ENCODE data around the gene DNAJC30. TPM values are rescaled to one million over a fixed set of nuclear protein-coding genes. Genes with fewer than 3 reads are reported as not detected.
A peak's percentile ranks its signal among the peaks of the same experiment; 100 is the strongest.

The DNAJC30 gene
- total RNA-seq, 1 donor from 2014 or later: 8.4 TPM

DNA sequence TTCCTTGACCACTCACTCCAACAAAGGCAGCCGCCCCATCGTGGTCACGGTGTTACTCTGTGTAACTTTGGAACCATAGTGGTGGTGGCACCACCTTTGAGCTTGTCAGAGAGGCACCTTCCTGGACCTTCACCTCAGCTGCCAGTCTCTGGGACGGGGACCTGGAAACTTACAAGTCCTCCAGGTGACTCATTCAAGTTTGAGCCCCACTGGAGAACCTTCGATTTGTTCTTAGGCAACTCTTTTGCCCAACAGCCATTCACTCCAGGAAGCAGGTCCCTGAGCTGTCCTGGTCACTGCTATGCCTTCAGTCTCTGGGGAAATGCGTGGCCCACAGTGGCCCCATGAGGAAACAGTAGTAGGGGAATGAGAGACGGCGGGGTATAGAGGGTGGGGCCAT is 19.0 kb upstream of the DNAJC30 start:
- Mint-ChIP-seq H3K4me3 (ENCODE audit: unreplicated experiment) (no peak overlapping the region), H3K9me3 (ENCODE audit: unreplicated experiment) (peaks cover 8% of the 10 kb centered on the region), H3K27ac (ENCODE audit: unreplicated experiment) (peak overlapping the region; percentile 38), H3K27me3 (ENCODE audit: unreplicated experiment) (peaks cover 6% of the 10 kb centered on the region), H3K4me1 (ENCODE audit: low read depth, unreplicated experiment) (peaks cover 28% of the 10 kb centered on the region), H3K36me3 (ENCODE audit: unreplicated experiment) (no peaks in the 10 kb centered on the region)
- TF ChIP-seq, protein P1, sequence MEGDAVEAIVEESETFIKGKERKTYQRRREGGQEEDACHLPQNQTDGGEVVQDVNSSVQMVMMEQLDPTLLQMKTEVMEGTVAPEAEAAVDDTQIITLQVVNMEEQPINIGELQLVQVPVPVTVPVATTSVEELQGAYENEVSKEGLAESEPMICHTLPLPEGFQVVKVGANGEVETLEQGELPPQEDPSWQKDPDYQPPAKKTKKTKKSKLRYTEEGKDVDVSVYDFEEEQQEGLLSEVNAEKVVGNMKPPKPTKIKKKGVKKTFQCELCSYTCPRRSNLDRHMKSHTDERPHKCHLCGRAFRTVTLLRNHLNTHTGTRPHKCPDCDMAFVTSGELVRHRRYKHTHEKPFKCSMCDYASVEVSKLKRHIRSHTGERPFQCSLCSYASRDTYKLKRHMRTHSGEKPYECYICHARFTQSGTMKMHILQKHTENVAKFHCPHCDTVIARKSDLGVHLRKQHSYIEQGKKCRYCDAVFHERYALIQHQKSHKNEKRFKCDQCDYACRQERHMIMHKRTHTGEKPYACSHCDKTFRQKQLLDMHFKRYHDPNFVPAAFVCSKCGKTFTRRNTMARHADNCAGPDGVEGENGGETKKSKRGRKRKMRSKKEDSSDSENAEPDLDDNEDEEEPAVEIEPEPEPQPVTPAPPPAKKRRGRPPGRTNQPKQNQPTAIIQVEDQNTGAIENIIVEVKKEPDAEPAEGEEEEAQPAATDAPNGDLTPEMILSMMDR (IDR thresholded peaks at IDR 0.05; ENCODE audit: partially characterized antibody, unreplicated experiment): no peak
- DNase-seq: no peak

DNA sequence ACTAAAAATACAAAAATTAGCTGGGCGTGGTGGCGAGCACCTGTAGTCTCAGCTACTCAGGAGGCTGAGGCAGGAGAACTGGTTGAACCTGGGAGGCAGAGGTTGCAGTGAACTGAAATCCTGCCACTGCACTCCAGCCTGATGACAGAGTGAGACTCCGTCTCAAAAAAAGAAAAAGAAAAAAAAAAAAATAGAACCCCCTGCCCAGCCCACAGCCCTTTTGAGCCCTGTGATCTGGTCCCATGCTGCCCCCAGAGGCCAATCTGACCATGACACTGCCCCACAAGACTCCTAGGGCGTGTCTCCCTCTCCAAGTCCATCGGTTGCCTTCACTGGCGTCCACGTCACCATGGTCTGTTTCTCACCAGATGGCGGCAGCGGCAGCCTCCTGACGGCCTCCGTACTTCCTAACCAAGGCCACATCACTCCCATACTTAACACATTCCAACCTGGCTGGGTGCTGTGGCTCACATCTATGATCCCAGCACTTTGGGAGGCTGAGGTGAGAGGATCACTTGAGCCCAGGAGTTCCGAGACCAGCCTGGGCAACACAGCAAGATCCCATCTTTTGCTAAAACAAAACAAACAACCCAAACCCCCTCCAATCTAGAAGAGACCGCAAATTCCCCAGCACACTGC is 18.2 kb upstream of the DNAJC30 start:
- TF ChIP-seq, protein P1 (IDR thresholded peaks at IDR 0.05; ENCODE audit: partially characterized antibody, unreplicated experiment): peak; percentile 77
- Mint-ChIP-seq H3K4me3 (ENCODE audit: unreplicated experiment) (no peak overlapping the region), H3K4me1 (ENCODE audit: low read depth, unreplicated experiment) (peaks cover 26% of the 10 kb centered on the region), H3K36me3 (ENCODE audit: unreplicated experiment) (no peaks in the 10 kb centered on the region), H3K27ac (ENCODE audit: unreplicated experiment) (no peak overlapping the region), H3K27me3 (ENCODE audit: unreplicated experiment) (peaks cover 6% of the 10 kb centered on the region), H3K9me3 (ENCODE audit: unreplicated experiment) (peaks cover 8% of the 10 kb centered on the region)
- DNase-seq: peak; percentile 78

DNA sequence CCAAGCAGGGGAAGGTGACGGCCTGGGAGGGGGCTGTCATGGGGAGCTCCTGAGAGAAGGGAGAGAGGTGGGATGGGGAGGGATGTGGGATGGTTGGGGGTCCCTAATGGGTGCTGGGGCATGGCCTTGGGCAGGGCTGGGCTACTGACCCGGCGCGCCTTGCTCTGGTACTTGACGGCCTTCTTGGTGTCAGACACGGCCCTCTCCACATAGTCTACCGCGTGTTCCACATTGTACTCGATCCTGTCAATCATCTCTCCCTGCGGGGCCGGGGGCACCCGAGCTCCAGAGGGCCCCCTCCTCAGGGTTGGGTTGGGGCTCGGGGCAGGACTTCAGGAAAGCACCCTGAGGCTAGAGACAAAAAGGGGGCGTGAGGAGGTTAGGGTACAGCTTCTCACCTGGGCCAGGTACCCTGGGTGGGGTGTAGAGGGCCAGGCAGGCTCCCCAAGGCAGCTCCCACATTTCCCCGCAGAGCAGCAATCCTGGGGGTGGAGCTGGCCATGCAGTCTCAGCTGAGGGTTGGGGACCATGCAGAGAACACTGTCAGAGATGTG is 17.4 kb upstream of the DNAJC30 start:
- Mint-ChIP-seq H3K27ac (ENCODE audit: unreplicated experiment) (no peak overlapping the region), H3K27me3 (ENCODE audit: unreplicated experiment) (peaks cover 6% of the 10 kb centered on the region), H3K36me3 (ENCODE audit: unreplicated experiment) (peaks cover under 1% of the 10 kb centered on the region), H3K9me3 (ENCODE audit: unreplicated experiment) (peaks cover 8% of the 10 kb centered on the region), H3K4me1 (ENCODE audit: low read depth, unreplicated experiment) (peaks cover 26% of the 10 kb centered on the region), H3K4me3 (ENCODE audit: unreplicated experiment) (no peak overlapping the region)
- TF ChIP-seq, protein P1 (IDR thresholded peaks at IDR 0.05; ENCODE audit: partially characterized antibody, unreplicated experiment): no peak
- DNase-seq: no peak

DNA sequence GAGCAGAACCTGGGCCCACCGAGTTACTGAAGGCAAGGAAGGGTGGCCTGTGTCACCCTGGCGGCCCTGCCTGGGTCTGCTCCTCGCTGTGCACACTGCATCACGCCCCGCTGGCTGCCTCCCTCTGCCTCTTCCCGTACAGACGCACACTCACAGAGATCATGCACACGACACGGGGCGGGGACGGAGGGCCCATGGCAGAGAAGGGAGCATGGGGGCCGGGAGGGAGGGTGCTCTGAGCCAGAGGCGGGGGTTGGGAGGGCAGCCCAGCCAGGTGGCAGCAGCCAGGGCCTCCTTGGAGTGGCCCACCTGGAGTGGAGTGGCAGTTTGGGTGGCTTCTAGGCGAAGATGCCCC is 16.8 kb upstream of the DNAJC30 start:
- Mint-ChIP-seq H3K9me3 (ENCODE audit: unreplicated experiment) (peaks cover 8% of the 10 kb centered on the region), H3K27me3 (ENCODE audit: unreplicated experiment) (peaks cover 6% of the 10 kb centered on the region), H3K36me3 (ENCODE audit: unreplicated experiment) (peaks cover 3% of the 10 kb centered on the region), H3K4me3 (ENCODE audit: unreplicated experiment) (no peak overlapping the region), H3K4me1 (ENCODE audit: low read depth, unreplicated experiment) (peaks cover 21% of the 10 kb centered on the region), H3K27ac (ENCODE audit: unreplicated experiment) (peak overlapping the region; percentile 8)
- no peak for DNase-seq
- TF ChIP-seq, protein P1 (IDR thresholded peaks at IDR 0.05; ENCODE audit: partially characterized antibody, unreplicated experiment): no peak

DNA sequence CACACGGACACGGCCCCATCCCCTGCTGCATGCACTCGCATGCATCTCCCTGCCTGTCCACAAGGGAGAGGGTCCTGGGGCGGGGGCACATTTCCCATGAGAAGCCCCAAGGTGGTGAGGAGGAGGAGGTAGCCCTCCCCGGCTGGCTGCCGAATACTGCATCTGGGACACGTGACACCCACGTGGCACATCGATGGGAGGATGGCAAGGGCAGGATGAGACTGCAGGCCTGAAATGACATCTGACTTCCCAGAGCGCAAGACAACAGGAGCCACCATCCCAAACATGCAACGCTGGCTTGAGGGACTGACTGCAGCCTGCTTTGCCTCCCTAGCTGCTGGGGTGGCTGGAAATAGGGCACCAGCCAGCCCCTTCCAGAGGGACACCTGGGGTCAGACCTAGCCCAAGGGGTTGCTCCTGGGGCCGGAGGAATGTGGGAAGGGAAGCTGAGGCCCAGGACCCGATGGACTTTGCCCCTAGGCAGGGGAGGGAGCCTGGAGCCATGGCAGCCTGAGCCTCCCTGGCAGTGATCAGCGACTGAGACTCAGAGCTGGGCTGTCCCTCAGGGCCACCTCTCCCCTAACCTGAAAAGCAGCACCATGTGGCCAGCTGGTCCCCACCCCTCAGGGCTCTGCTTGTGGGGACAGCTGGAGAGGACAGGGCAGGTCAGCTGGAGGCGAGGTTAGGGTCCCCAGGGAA is 16.3 kb upstream of the DNAJC30 start:
- TF ChIP-seq, protein P1 (IDR thresholded peaks at IDR 0.05; ENCODE audit: partially characterized antibody, unreplicated experiment): no peak
- Mint-ChIP-seq H3K36me3 (ENCODE audit: unreplicated experiment) (peaks cover 3% of the 10 kb centered on the region), H3K27me3 (ENCODE audit: unreplicated experiment) (peaks cover 6% of the 10 kb centered on the region), H3K4me3 (ENCODE audit: unreplicated experiment) (no peak overlapping the region), H3K27ac (ENCODE audit: unreplicated experiment) (peak overlapping the region; percentile 8), H3K9me3 (ENCODE audit: unreplicated experiment) (peaks cover 8% of the 10 kb centered on the region), H3K4me1 (ENCODE audit: low read depth, unreplicated experiment) (peaks cover 17% of the 10 kb centered on the region)
- peak; percentile 56 for DNase-seq
